ENCODE measurements around the gene PALB2. TPM values are rescaled to one million over a fixed set of nuclear protein-coding genes. Genes with fewer than 3 reads are reported as not detected.
"Not testable (repeated sequence)": the region's sequence is repeated elsewhere in the genome, so short reads cannot be mapped to it uniquely, and the experiment has no call there.

The PALB2 gene
- total RNA-seq, 8 experiments from 2014 or later = 7.3 to 20.5 (median 13.2) TPM

DNA sequence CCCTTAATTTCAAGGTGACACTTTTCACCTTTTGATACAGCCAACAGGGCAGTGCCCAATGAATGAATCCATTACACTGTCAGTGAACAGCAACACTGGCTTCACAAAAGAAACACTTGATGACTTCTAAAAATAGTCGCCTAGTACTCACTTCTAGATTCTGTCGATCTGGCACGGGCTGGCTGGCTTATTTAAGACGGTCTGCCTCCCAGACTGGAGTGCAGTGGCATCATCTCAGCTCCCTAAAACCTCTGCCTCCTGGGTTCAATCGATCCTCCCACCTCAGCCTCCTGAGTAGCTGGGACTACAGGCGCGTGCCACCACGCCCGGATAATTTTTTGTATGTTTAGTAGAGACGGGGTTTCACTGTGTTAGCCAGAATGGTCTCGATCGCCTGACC, 46.9 kb downstream of the PALB2 start:
- in situ Hi-C loops (cut with MboI; ENCODE audit: low pct_unique_long_range_greater_than_20kb in 2 of 9, low sequenced_read_pairs in 9 of 9, unreplicated experiment in 9 of 9) = no loop called here
- ATAC-seq (replicated peaks in 6 of 8) = no peak
- peak overlapping the region in 1 of 5 donors; percentile 6 for H3K4me3 ChIP-seq
- H3K4me1 ChIP-seq (replicated peaks in 1 of 2) = peaks cover 6 to 11% of the 10 kb centered on the region in 2 donors
- no peak overlapping the region for H3K27ac ChIP-seq
- WGBS, 10 experiments = 80 to 100% (median 97%) methylated on average over 1 to 9 of the region's 12 CpGs; no CpG with 5 or more reads in 6 of the 10 experiments

DNA sequence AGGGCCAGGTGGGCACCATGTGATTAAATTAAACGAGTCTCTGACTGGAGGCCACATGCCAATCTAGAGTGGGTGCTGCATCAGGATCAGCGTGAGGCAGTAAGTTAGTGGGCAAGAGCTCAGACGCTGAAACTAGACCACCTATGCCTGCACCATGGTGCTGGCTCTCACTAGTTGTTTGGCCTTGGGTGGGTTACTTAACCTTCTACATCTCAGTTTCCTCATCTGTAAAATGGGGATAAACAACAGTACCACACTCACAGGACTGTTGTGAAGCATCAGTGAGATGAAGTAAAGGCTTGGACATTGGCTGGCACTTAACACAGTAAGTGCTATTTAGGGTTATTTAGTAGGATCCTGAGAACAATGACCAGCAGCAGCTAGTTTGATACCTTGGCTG, 50.9 kb downstream of the PALB2 start:
- in situ Hi-C loops (cut with MboI; ENCODE audit: low pct_unique_long_range_greater_than_20kb in 2 of 9, low sequenced_read_pairs in 9 of 9, unreplicated experiment in 9 of 9) = no loop called here
- no peak for ATAC-seq (replicated peaks in 6 of 8)
- Histone ChIP-seq H3K27ac (no peak overlapping the region), H3K4me1 (replicated peaks in 1 of 2) (peaks cover 6 to 10% of the 10 kb centered on the region in 2 donors), H3K4me3 (no peak overlapping the region)
- WGBS, 10 experiments = 93 to 100% (median 100%) methylated on average over 1 to 2 of the region's 3 CpGs; no CpG with 5 or more reads in 6 of the 10 experiments

DNA sequence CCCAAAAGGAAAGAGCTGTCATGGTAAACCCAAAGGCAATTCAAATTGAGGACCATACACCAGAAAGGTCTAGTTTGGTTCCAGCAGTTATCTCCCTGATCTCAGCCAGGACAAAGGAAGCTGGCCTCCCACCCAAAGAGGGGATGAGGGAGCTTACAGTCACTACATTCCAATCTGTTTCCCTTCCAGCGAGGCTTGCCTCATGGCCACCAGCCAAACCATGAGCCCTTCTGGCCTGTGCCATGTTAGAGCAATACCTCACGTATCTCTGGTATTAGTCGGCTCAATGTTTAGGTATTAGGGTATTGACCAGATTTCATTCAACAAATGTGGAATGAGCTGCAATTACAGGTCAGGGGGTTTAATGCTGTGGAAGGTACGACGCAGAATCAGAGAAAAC, 53.4 kb downstream of the PALB2 start:
- WGBS, 10 experiments = 61 to 100% (median 100%) methylated on average over 1 to 3 of the region's 5 CpGs; no CpG with 5 or more reads in 6 of the 10 experiments
- ATAC-seq (replicated peaks in 6 of 8) = no peak
- Histone ChIP-seq H3K4me1 (replicated peaks in 1 of 2) (no peaks in the 10 kb centered on the region), H3K27ac (no peak overlapping the region), H3K4me3 (no peak overlapping the region)
- in situ Hi-C loops (cut with MboI; ENCODE audit: low pct_unique_long_range_greater_than_20kb in 2 of 9, low sequenced_read_pairs in 9 of 9, unreplicated experiment in 9 of 9) = no loop called here

DNA sequence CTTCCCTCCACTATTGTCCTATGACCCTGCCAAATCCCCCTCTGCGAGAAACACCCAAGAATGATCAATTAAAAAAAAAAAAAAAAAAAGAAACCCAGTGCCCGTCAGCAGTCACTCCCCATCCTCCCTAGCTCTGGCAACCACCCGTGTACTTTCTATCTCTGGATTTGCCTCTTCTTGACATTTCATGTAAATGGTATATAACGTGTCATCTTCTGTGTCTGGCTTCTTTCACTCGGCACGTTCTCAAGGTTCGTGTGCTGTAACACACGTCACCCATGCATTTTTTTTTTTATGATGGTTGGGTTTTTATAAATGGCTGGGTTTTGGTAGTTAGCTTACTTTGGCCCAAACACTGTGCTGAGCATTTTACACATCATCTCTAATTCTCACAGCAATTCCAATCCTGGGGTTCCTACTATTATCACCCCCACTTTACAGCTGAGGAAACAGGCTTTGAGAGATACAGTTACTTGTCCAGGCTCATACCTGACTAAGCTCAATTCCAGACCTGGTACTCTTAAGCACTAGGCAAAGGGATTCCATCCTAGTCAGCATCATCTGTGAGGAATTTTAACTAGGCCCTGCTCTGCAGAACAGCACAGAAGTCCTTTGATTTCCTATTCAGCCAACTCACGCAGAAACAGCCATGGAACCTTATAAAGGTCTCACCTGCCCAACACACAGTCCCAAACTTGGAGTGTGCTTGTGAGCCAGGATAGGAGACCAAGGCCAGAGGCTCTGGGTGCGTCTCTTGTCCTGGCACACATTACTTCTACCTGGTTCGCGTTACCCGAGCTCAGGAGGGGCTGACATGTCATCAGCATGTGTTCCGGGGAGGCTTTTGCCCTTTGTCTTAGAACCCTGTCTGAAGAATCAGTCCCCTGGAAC, 56.7 kb downstream of the PALB2 start:
- in situ Hi-C loops (cut with MboI; ENCODE audit: low pct_unique_long_range_greater_than_20kb in 2 of 9, low sequenced_read_pairs in 9 of 9, unreplicated experiment in 9 of 9) = no loop called here
- 63 to 100% (median 92%) methylated on average over 1 to 6 of the region's 14 CpGs; no CpG with 5 or more reads in 2 of the 10 experiments for WGBS, 10 experiments
- H3K27ac ChIP-seq = no peak overlapping the region
- no peaks in the 10 kb centered on the region for H3K4me1 ChIP-seq (replicated peaks in 1 of 2)
- no peak for ATAC-seq (replicated peaks in 6 of 8)
- H3K4me3 ChIP-seq = no peak overlapping the region

DNA sequence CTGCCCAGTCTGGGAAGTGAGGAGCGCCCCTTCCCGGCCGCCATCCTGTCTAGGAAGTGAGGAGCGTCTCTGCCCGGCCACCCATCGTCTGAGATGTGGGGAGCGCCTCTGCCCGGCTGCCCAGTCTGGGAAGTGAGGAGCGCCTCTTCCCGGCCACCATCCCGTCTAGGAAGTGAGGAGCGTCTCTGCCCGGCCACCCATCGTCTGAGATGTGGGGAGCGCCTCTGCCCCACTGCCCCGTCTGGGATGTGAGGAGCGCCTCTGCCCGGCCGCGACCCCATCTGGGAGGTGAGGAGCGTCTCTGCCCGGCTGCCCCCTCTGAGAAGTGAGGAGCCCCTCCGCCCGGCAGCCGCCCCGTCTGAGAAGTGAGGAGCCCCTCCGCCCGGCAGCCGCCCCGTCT, 57.8 kb downstream of the PALB2 start:
- ATAC-seq (replicated peaks in 6 of 8); H3K4me3 ChIP-seq; H3K27ac ChIP-seq; in situ Hi-C loops (cut with MboI; ENCODE audit: low pct_unique_long_range_greater_than_20kb in 2 of 9, low sequenced_read_pairs in 9 of 9, unreplicated experiment in 9 of 9); H3K4me1 ChIP-seq (replicated peaks in 1 of 2): not testable (repeated sequence)
- WGBS, 10 experiments = no CpG with 5 or more reads among the region's 30 CpGs

DNA sequence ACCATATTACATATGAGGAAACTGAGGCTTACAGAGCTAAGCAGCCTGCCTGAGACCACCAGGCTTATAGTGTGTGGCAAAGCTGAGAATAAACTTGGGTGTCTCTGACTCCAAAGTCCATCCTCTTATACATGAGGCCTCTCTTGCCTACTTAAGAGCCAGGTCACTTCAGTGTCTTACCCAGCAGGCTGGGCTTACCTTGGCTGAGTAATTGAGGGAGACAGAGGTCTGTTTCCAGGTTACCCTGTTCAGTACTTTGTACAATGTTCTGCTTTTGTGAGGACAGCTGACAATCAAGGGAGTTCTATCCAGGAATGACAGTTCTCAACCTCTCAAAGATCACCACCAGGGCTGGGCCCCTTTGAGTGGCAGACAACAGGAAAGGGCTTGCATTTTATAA, 59.3 kb downstream of the PALB2 start:
- ATAC-seq (replicated peaks in 6 of 8) = no peak
- Histone ChIP-seq H3K27ac (no peak overlapping the region), H3K4me3 (no peak overlapping the region), H3K4me1 (replicated peaks in 1 of 2) (no peaks in the 10 kb centered on the region)
- in situ Hi-C loops (cut with MboI; ENCODE audit: low pct_unique_long_range_greater_than_20kb in 2 of 9, low sequenced_read_pairs in 9 of 9, unreplicated experiment in 9 of 9) = no loop called here

DNA sequence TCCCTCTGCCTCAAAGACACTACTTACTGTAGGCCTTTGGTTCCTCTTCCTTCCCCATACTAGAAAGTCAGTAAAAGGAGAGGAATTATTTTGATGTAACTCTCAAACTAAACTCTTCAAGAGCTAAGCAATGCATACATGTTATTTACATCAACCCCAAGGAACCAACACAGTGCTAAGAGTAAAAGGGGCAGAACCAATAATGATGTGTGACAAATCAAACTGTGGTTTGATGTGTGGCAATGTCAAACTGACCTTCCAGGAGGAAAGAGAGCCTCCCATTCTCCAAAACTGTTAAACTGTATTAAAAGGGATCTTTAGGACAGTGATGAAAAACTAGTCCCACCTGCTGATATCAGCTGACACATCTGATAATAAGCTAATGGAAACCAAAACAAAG, 60.7 kb downstream of the PALB2 start:
- no peaks in the 10 kb centered on the region for H3K4me1 ChIP-seq (replicated peaks in 1 of 2)
- H3K4me3 ChIP-seq = no peak overlapping the region
- no peak overlapping the region for H3K27ac ChIP-seq
- in situ Hi-C loops (cut with MboI; ENCODE audit: low pct_unique_long_range_greater_than_20kb in 2 of 9, low sequenced_read_pairs in 9 of 9, unreplicated experiment in 9 of 9) = no loop called here
- no peak for ATAC-seq (replicated peaks in 6 of 8)

DNA sequence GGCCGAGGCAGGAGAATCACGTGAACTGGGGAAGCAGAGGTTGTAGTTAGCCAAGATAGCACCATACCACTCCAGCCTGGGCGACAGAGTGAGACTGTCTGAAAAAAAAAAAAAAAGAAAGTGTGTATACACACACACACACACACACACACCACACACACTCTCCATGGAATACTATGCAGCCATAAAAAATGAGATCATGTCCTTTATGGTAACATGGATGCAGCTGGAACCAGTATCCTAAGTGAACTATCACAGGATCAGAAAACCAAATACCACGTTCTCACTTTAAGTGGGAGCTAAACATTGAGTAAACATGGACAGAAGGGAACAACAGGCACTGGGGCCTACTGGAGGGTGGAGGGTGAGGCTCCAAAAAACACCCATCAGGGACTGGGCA, 61.7 kb downstream of the PALB2 start:
- no peak for ATAC-seq (replicated peaks in 6 of 8)
- 80 to 100% (median 97%) methylated on average over 1 to 4 of the region's 4 CpGs; no CpG with 5 or more reads in 4 of the 10 experiments for WGBS, 10 experiments
- in situ Hi-C loops (cut with MboI; ENCODE audit: low pct_unique_long_range_greater_than_20kb in 2 of 9, low sequenced_read_pairs in 9 of 9, unreplicated experiment in 9 of 9) = no loop called here
- Histone ChIP-seq H3K27ac (no peak overlapping the region), H3K4me1 (replicated peaks in 1 of 2) (no peaks in the 10 kb centered on the region), H3K4me3 (no peak overlapping the region)

DNA sequence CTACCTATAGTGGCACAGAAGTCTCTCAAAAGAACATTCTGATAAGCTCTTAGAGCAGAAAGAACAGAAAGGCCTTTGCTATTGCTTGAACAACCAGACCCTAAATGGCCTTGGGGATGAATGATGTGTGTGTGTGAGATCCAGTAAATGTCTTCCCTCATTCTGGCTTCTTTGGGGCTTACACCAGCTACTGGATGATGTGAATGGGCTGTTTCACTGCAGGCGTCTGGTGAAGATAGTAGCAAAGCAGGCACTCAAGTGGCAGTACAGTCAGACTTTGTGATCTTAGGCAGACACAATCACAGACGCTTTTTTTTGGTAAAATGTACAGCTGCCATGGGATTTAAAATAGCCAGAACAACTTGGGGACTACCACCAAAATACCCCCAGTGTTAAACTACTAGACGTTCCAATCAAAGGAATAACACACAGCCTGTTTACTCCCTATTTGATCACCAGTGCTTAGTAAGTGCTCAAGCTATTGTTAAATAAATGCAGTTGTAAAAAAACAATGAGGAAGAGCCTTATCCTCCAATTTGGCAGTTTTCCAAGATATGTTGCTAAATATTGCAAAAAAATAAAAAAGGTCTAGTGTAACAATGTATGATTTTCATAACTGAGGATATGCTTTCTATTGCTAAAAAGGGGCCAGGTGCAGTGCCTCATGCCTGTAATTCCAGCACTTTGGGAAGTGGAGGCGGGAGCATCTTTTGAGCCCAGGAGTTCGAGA, 62.8 kb downstream of the PALB2 start:
- H3K27ac ChIP-seq = no peak overlapping the region
- in situ Hi-C loops (cut with MboI; ENCODE audit: low pct_unique_long_range_greater_than_20kb in 2 of 9, low sequenced_read_pairs in 9 of 9, unreplicated experiment in 9 of 9) = no loop called here
- H3K4me3 ChIP-seq = no peak overlapping the region
- H3K4me1 ChIP-seq (replicated peaks in 1 of 2) = no peaks in the 10 kb centered on the region
- 57 to 100% (median 83%) methylated on average over 1 to 5 of the region's 5 CpGs; no CpG with 5 or more reads in 1 of the 10 experiments for WGBS, 10 experiments
- ATAC-seq (replicated peaks in 6 of 8) = no peak

DNA sequence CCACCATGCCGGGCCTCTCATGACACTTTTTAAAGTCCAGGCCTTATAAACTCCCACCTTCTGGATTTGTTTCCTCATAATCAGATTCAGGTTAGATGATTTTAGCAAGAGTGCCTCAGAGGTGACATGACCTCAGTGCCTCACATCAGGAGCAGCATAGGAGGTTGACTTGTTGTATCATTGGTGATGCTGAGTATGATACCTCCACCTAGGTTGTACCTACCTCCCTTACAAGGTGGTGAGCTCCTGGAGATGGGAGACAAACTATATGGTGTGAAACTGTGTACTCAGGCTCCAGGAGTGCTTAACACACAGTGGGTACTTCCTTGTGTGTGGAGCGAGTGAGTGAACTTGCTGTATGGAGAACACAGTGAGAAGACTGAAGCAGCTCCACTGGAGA, 63.6 kb downstream of the PALB2 start:
- no peak overlapping the region for H3K4me3 ChIP-seq
- WGBS, 10 experiments = 90 to 100% (median 100%) methylated on average over 1 to 2 of the region's 2 CpGs; no CpG with 5 or more reads in 7 of the 10 experiments
- in situ Hi-C loops (cut with MboI; ENCODE audit: low pct_unique_long_range_greater_than_20kb in 2 of 9, low sequenced_read_pairs in 9 of 9, unreplicated experiment in 9 of 9) = no loop called here
- H3K4me1 ChIP-seq (replicated peaks in 1 of 2) = no peaks in the 10 kb centered on the region
- no peak overlapping the region for H3K27ac ChIP-seq
- ATAC-seq (replicated peaks in 6 of 8) = no peak

DNA sequence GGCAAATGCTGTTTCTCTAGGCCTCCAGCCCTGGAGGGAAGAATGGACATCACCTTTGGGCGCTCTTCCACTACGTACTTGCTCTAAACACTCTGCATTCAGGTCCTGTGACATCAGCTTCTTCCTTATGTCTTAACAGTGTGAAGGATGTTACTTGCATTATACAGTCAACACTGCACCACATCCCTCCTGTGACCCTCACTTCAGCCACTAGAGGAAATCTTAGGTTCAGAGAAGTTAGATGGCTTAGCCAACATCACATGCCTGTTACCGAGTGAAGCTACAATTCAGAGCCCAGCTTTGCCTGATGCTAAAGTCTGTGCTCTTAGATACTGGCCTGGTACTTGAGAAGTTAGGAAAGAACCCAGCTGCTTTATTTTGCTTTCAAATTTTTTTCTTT, 65.3 kb downstream of the PALB2 start:
- no peak overlapping the region for H3K27ac ChIP-seq
- H3K4me1 ChIP-seq (replicated peaks in 1 of 2) = no peaks in the 10 kb centered on the region
- ATAC-seq (replicated peaks in 6 of 8) = peak in 2 of 8 experiments; percentile 38 to 49
- WGBS, 10 experiments = 17 to 100% (median 60%) methylated on average over 1 of the region's 3 CpGs; no CpG with 5 or more reads in 3 of the 10 experiments
- H3K4me3 ChIP-seq = no peak overlapping the region
- in situ Hi-C loops (cut with MboI; ENCODE audit: low pct_unique_long_range_greater_than_20kb in 2 of 9, low sequenced_read_pairs in 9 of 9, unreplicated experiment in 9 of 9) = no loop called here

DNA sequence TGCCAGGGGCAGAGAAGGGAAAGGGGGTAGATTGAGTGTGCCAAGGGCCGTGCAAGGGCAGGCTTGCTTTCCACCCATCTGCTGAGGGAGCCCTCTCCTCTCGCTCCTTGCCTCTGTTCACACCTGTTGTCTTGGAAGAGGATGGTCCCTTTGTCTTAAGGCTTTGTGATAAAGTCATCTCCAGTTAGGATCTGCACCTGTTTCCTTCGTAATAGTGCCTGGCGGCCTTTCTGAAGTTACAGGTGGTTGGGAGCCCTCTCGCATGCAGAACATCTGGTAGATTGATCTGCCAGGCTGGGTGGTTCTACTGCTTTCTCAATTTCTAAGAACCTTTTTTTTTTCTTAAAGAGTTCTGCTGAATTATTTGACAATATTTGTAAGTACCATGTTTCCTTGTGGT, 67.3 kb downstream of the PALB2 start:
- WGBS, 10 experiments = 80 to 100% (median 100%) methylated on average over 1 to 3 of the region's 5 CpGs; no CpG with 5 or more reads in 5 of the 10 experiments
- in situ Hi-C loops (cut with MboI; ENCODE audit: low pct_unique_long_range_greater_than_20kb in 2 of 9, low sequenced_read_pairs in 9 of 9, unreplicated experiment in 9 of 9) = no loop called here
- ATAC-seq (replicated peaks in 6 of 8) = no peak

DNA sequence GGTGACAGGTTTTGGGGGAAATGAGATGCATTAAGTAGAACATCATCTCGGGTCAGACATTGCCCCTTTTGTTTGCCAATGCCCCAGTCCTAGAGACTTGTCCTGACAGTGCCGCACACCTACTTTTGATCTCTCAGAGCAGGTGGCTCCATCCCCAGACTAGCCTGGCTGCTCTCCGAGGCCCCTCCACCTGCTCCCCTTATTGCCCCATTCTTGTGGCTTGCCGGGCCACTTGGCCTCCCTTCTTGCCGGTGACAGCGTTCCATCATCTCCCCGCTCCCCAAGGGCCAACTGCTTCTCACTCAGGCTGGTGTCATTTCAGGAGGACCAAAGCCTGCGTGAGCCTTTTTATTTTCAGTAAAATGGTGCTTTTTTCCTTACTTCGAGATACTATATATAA, 68.7 kb downstream of the PALB2 start:
- no peak for ATAC-seq (replicated peaks in 6 of 8)
- H3K27ac ChIP-seq = no peak overlapping the region
- WGBS, 10 experiments = 92 to 100% (median 96%) methylated on average over 1 to 8 of the region's 9 CpGs; no CpG with 5 or more reads in 1 of the 10 experiments

More for the DNA sequence above, 67.3 kb downstream of the PALB2 start:
- Histone ChIP-seq H3K4me3 (no peak overlapping the region), H3K4me1 (replicated peaks in 1 of 2) (no peaks in the 10 kb centered on the region), H3K27ac (no peak overlapping the region)

More for the DNA sequence above, 68.7 kb downstream of the PALB2 start:
- H3K4me1 ChIP-seq (replicated peaks in 1 of 2) = no peaks in the 10 kb centered on the region
- in situ Hi-C loops (cut with MboI; ENCODE audit: low pct_unique_long_range_greater_than_20kb in 2 of 9, low sequenced_read_pairs in 9 of 9, unreplicated experiment in 9 of 9) = no loop called here
- H3K4me3 ChIP-seq = no peak overlapping the region
